GM12878 (cell line): ENCODE measurements around the gene NAT14. TPM values are rescaled to one million over a fixed set of nuclear protein-coding genes. Genes with fewer than 3 reads are reported as not detected.

Experiments
- ATAC-seq: fragments of 200-7000 bp; cut with Tn5 transposase; 3 replicates; pipeline ENCODE4 v1.9.1; 2020; ENCODE audit warnings: mild to moderate bottlenecking, moderate library complexity
- BruUV-seq: library from RNA; stranded (reverse); fragments of 400-500 nt; replicated peaks from 2 replicates; lab custom pipeline; 2021; lab: Mats Ljungman, UMichigan
- CTCF ChIA-PET: fragments of 300-600 bp; sonication (Branson Sonifier 250); formaldehyde crosslinking; extraction: SDS; loops from one replicate; lab custom pipeline; 2021; ENCODE audit warnings: inconsistent platforms; lab: Yijun Ruan, JAX
- POLR2A ChIA-PET: fragments of 350-600 bp; formaldehyde crosslinking; extraction: SDS; loops from one replicate; lab custom pipeline; 2021; ENCODE audit warnings: inconsistent platforms; lab: Charles Lee
- RAD21 ChIA-PET: fragments of 300-600 bp; sonication (Branson Sonifier 250); formaldehyde crosslinking; loops from one replicate; lab custom pipeline; 2023; ENCODE audit warnings: antibody characterized with exemption; ENCODE audit not compliant: unreplicated experiment; lab: Charles Lee
- SMC1A ChIA-PET: fragments of 300-600 bp; sonication (Branson Sonifier 250); formaldehyde crosslinking; loops from one replicate; lab custom pipeline; 2023; ENCODE audit not compliant: unreplicated experiment, uncharacterized antibody; lab: Charles Lee
- DNase-seq: peaks from one replicate; pipeline ENCODE4 v3.0.0-alpha.2; 2011; ENCODE audit warnings: low read depth, low spot score
- FAIRE-seq: peaks from 3 replicates; lab custom pipeline; 2011; peaks lifted over from hg19 to GRCh38; lab: Jason Lieb, UNC
- H2AFZ ChIP-seq: 2 replicates; pipeline ENCODE4 v1.6.0; 2011; ENCODE audit warnings: low read depth, low read length, control low read depth; ENCODE audit not compliant: control insufficient read depth
- H3K27ac ChIP-seq: 2 replicates; pipeline ENCODE4 v1.5.1; 2011; ENCODE audit warnings: control low read depth; ENCODE audit not compliant: control insufficient read depth, insufficient read depth
- H3K27me3 ChIP-seq, 2 experiments: replicated peaks in 1 of 2; 2 replicates each; pipeline versions ENCODE4 v1.6.0 to v1.6.1; 2011; ENCODE audit warnings: low read length in 1 of 2; ENCODE audit not compliant: control insufficient read depth in 2 of 2, insufficient read depth in 2 of 2
- H3K36me3 ChIP-seq, 2 experiments: 2 replicates each; pipeline ENCODE4 v1.5.1; 2011; ENCODE audit warnings: low read length in 1 of 2; ENCODE audit not compliant: control insufficient read depth in 2 of 2, insufficient read depth in 2 of 2
- H3K4me1 ChIP-seq: 2 replicates; pipeline ENCODE4 v1.6.1; 2011; ENCODE audit warnings: mild to moderate bottlenecking, low read length, moderate library complexity, mixed read lengths; ENCODE audit not compliant: control insufficient read depth, insufficient read depth
- H3K4me2 ChIP-seq: 2 replicates; pipeline ENCODE4 v1.6.0; 2011; ENCODE audit warnings: control low read depth; ENCODE audit not compliant: control insufficient read depth, insufficient read depth
- H3K4me3 ChIP-seq: fragments of 200-600 bp; sonication (generic); 2 replicates; pipeline ENCODE4 v1.5.1; 2016
- H3K79me2 ChIP-seq: 2 replicates; pipeline ENCODE4 v1.6.0; 2011; ENCODE audit warnings: low read length; ENCODE audit not compliant: control insufficient read depth, insufficient read depth
- H3K9ac ChIP-seq: 2 replicates; pipeline ENCODE4 v1.8.0; 2011; ENCODE audit warnings: low read length, control low read depth, mixed read lengths; ENCODE audit not compliant: control insufficient read depth, insufficient read depth
- H3K9me3 ChIP-seq: replicated peaks from 3 replicates; pipeline ENCODE4 v1.5.1; 2011; ENCODE audit warnings: mild to moderate bottlenecking, low read length; ENCODE audit not compliant: control insufficient read depth, insufficient read depth
- H4K20me1 ChIP-seq: 2 replicates; pipeline ENCODE4 v1.6.0; 2011; ENCODE audit not compliant: control insufficient read depth, insufficient read depth
- ASH2L ChIP-seq: fragments of 300-600, 200-600 bp; sonication (generic); IDR thresholded peaks from 2 replicates; pipeline ENCODE4 v1.6.1; 2017; ENCODE audit warnings: low read depth, mild to moderate bottlenecking, borderline replicate concordance
- BHLHE40 ChIP-seq, 2 experiments: fragments of 450-650 bp in 1 of 2; IDR thresholded peaks; 2 replicates each; pipeline ENCODE4 v1.6.1; 2011 to 2017; ENCODE audit warnings: low read depth in 2 of 2, borderline replicate concordance in 1 of 2, improper control_type of control experiment in 1 of 2, low read length in 1 of 2, mild to moderate bottlenecking in 1 of 2
- EED ChIP-seq: sonication (generic); IDR thresholded peaks from 2 replicates; pipeline ENCODE4 v1.6.1; 2016; ENCODE audit warnings: antibody characterized with exemption, low read depth
- EP300 ChIP-seq, 2 experiments: fragments of 150-350 bp in 1 of 2; IDR thresholded peaks; 2 replicates each; pipeline ENCODE4 v1.6.1; 2011 to 2012; ENCODE audit warnings: low read depth in 2 of 2, low read length in 2 of 2, borderline replicate concordance in 1 of 2, improper control_type of control experiment in 1 of 2, inconsistent platforms in 1 of 2; ENCODE audit not compliant: control insufficient read depth in 1 of 2
- HCFC1 ChIP-seq: fragments of 150-350 bp; IDR thresholded peaks from 2 replicates; pipeline ENCODE4 v1.6.1; 2014; ENCODE audit warnings: low read length
- IKZF1 ChIP-seq: fragments of 450-650 bp; conservative IDR thresholded peaks from 2 replicates; pipeline ENCODE4 v1.6.1; 2017; ENCODE audit warnings: antibody characterized with exemption, mild to moderate bottlenecking
- KDM1A ChIP-seq: fragments of 200-600 bp; sonication (generic); IDR thresholded peaks from 2 replicates; pipeline ENCODE4 v1.6.1; 2016; ENCODE audit warnings: borderline replicate concordance
- LARP7 ChIP-seq: fragments of 450-650 bp; IDR thresholded peaks from 2 replicates; pipeline ENCODE4 v1.6.1; 2017; ENCODE audit warnings: mild to moderate bottlenecking
- MTA3 ChIP-seq: IDR thresholded peaks from 2 replicates; pipeline ENCODE4 v1.6.1; 2012; ENCODE audit warnings: low read length, inconsistent platforms, borderline replicate concordance
- POU2F2 ChIP-seq: IDR thresholded peaks from 3 replicates; pipeline ENCODE4 v1.6.1; 2011; ENCODE audit warnings: low read depth, mild to moderate bottlenecking, low read length, borderline replicate concordance
- RAD21 ChIP-seq: IDR thresholded peaks from 2 replicates; pipeline ENCODE4 v1.6.1; 2011; ENCODE audit warnings: mild to moderate bottlenecking, low read depth, low read length, moderate library complexity; ENCODE audit not compliant: insufficient read depth
- WGBS: methylation state at CpG from one replicate; pipeline ENCODE4 v1.1.6; 2016; ENCODE audit warnings: low lambda C conversion rate; ENCODE audit not compliant: insufficient replicate concordance, insufficient coverage; ENCODE audit errors: missing lambda C conversion rate; 5-methylcytosine and 5-hydroxymethylcytosine counted together
- in situ Hi-C: fragments of 300-500 bp; cut with MboI; formaldehyde crosslinking; loops from 9 replicates; pipeline ENCODE4 v1.14.3; 2018; ENCODE audit warnings: mixed read lengths
- intact Hi-C: fragments of 100-400 bp; cut with micrococcal nuclease; formaldehyde crosslinking; loops from one replicate; pipeline ENCODE4 v1.14.2; 2022; ENCODE audit not compliant: unreplicated experiment
- polyA plus RNA-seq, 11 experiments: library from polyadenylated mRNA; depleted of rRNA in 4 of 11; unstranded in 6 of 11; stranded (reverse) in 5 of 11; fragments of >200 nt; fragmentation: Nextera tagmentation in 4 of 11; fragmentation: Illumina TruSeq in 1 of 11; extraction: Ambion mirVana in 4 of 11; extraction: Trizol in 1 of 11; gene quantifications; 1 replicate in 1 of 11; 2 replicates in 10 of 11; pipeline versions ENCODE4 v1.2.1 to v1.2.3, GENCODE V29; 2011 to 2016; ENCODE audit warnings: inconsistent platforms in 2 of 11, missing spikeins in 2 of 11, low read depth in 1 of 11
- total RNA-seq, 4 experiments: library from RNA; depleted of rRNA in 3 of 4; stranded (reverse); fragments of >200 nt in 3 of 4; fragmentation: Illumina TruSeq in 1 of 4; extraction: Trizol in 1 of 4; gene quantifications; 2 replicates each; pipeline versions ENCODE4 v1.2.1 to v1.2.3, GENCODE V29; 2013 to 2021
- TF ChIP-seq, protein P1 (sequence below), 3 experiments: IDR thresholded peaks in 2 of 3; conservative IDR thresholded peaks in 1 of 3; 2 replicates each; pipeline ENCODE4 v1.5.1; 2011; ENCODE audit warnings: low read depth in 3 of 3, low read length in 3 of 3, mild to moderate bottlenecking in 3 of 3, control low read depth in 2 of 3, moderate library complexity in 2 of 3, inconsistent platforms in 1 of 3, mixed read lengths in 1 of 3; ENCODE audit not compliant: control insufficient read depth in 2 of 3, insufficient read depth in 1 of 3; ENCODE audit errors: extremely low read depth in 1 of 3

NAT14 gene
- total and polyA plus RNA-seq, 10 of the 15 experiments (the other 5 are each of a cell fraction or from before 2014, with no cell fraction given) = 0.87 to 23.6 (median 9.7) TPM

DNA sequence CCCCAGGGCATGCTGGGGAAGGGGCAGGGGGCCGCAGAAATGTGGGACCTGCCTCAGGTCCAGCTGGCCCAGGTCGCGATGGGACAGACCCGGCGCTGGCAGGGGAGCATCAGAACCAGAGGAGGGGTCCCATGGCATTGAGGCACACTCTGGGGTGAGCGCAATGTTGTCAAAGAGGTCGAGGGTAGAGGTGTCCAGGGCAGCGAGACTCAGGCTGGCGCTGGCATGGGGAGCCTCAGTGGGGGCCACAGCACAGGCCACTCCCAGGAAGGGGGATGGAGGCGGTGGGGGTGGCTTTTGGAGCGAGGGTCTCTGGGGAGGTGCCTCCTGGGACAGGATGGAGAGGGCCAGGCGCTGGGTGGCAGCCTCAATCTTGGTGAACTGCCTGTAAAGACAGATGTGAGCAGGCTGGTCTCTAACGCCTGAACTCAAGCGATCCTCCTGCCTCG lies 21.4 kb upstream of the NAT14 start:
- in situ Hi-C loops = no loop called here
- DNase-seq (no peak), ATAC-seq (no peak), FAIRE-seq (no peak)
- POLR2A ChIA-PET = no interaction called here
- 45% methylated on average over 11 of the region's 15 CpGs for WGBS
- no peak overlapping the region for H2AFZ ChIP-seq
- peaks cover 9% of the 10 kb centered on the region for H3K79me2 ChIP-seq
- no peaks in the 10 kb centered on the region; a peak in 1 of 4 replicates for H3K36me3 ChIP-seq
- H3K9me3 ChIP-seq = no peaks in the 10 kb centered on the region
- no peak overlapping the region for H3K9ac ChIP-seq
- SMC1A ChIA-PET = no interaction called here
- no peaks in the 10 kb centered on the region for H3K27me3 ChIP-seq
- TF ChIP-seq ASH2L (no peak), MTA3 (no peak), EED (no peak), LARP7 (no peak), BHLHE40 (IDR thresholded peaks at IDR 0.05; ENCODE audit: borderline replicate concordance in 1 of 2, low read depth in 2 of 2, low read length in 1 of 2) (no peak), EP300 (IDR thresholded peaks at IDR 0.05; ENCODE audit: borderline replicate concordance in 1 of 2, control insufficient read depth in 1 of 2, low read depth in 2 of 2, low read length in 2 of 2) (no peak), IKZF1 (no peak), POU2F2 (no peak), RAD21 (no peak), HCFC1 (no peak), KDM1A (no peak)
- TF ChIP-seq, protein P1, sequence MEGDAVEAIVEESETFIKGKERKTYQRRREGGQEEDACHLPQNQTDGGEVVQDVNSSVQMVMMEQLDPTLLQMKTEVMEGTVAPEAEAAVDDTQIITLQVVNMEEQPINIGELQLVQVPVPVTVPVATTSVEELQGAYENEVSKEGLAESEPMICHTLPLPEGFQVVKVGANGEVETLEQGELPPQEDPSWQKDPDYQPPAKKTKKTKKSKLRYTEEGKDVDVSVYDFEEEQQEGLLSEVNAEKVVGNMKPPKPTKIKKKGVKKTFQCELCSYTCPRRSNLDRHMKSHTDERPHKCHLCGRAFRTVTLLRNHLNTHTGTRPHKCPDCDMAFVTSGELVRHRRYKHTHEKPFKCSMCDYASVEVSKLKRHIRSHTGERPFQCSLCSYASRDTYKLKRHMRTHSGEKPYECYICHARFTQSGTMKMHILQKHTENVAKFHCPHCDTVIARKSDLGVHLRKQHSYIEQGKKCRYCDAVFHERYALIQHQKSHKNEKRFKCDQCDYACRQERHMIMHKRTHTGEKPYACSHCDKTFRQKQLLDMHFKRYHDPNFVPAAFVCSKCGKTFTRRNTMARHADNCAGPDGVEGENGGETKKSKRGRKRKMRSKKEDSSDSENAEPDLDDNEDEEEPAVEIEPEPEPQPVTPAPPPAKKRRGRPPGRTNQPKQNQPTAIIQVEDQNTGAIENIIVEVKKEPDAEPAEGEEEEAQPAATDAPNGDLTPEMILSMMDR (IDR thresholded peaks at IDR 0.05 in 2 of 3, conservative IDR thresholded peaks at IDR 0.05 in 1 of 3; ENCODE audit: control insufficient read depth in 2 of 3, extremely low read depth in 1 of 3, insufficient read depth in 1 of 3, low read depth in 3 of 3, low read length in 3 of 3) = no peak
- CTCF ChIA-PET = interaction anchor here (2.5 kb wide), 1 partner anchor 41 kb away, joined by 33 read pairs; no protein-coding TSS in a partner anchor
- no peak overlapping the region for H3K4me3 ChIP-seq
- RAD21 ChIA-PET = no interaction called here
- no peak overlapping the region for H3K27ac ChIP-seq
- no peaks in the 10 kb centered on the region for H3K4me1 ChIP-seq
- no peaks in the 10 kb centered on the region; the same call in 1 of the 2 replicates for H4K20me1 ChIP-seq
- intact Hi-C loops = no loop called here
- no TSS peak for BruUV-seq
- no peak overlapping the region for H3K4me2 ChIP-seq
